IMR-90 (cell line): ENCODE results near the gene RPEL1. TPM values are rescaled to one million over a fixed set of nuclear protein-coding genes. Genes with fewer than 3 reads are reported as not detected.

Experiments
- ATAC-seq: fragments of 200-7000 bp; cut with Tn5 transposase; 2 replicates; pipeline ENCODE4 v1.9.1; 2020; ENCODE audit warnings: low read depth, mild to moderate bottlenecking, moderate library complexity
- BruUV-seq: library from RNA; stranded (reverse); fragments of 400-500 nt; replicated peaks from 2 replicates; lab custom pipeline; 2021; lab: Mats Ljungman, UMichigan
- CTCF ChIA-PET: fragments of 300-600 bp; formaldehyde crosslinking; extraction: SDS; loops from one replicate; lab custom pipeline; 2021; ENCODE audit warnings: antibody characterized with exemption; lab: Yijun Ruan, JAX
- POLR2A ChIA-PET: fragments of 300-600 bp; sonication (Branson Sonifier 250); formaldehyde crosslinking; loops from one replicate; lab custom pipeline; 2022; ENCODE audit warnings: antibody characterized with exemption; ENCODE audit not compliant: unreplicated experiment; lab: Charles Lee
- DNase-seq: peaks from one replicate; pipeline ENCODE4 v3.0.0; 2013
- H2AFZ ChIP-seq: replicated peaks from 2 replicates; pipeline ENCODE3; 2013; ENCODE audit warnings: low read length, mild to moderate bottlenecking; ENCODE audit not compliant: poor library complexity
- H2AK5ac ChIP-seq: 2 replicates; pipeline ENCODE4 v1.6.1; 2013; ENCODE audit warnings: low read depth, low read length, inconsistent platforms
- H2AK9ac ChIP-seq: replicated peaks from 2 replicates; pipeline ENCODE3; 2013; ENCODE audit warnings: mild to moderate bottlenecking, low read depth, low read length, moderate library complexity; ENCODE audit not compliant: poor library complexity
- H2BK120ac ChIP-seq: 2 replicates; pipeline ENCODE4 v1.6.1; 2013; ENCODE audit warnings: low read depth, low read length, inconsistent platforms
- H2BK15ac ChIP-seq: 3 replicates; pipeline ENCODE4 v1.6.1; 2013; ENCODE audit warnings: low read depth, low read length, inconsistent platforms
- H2BK20ac ChIP-seq: 2 replicates; pipeline ENCODE4 v1.6.1; 2013; ENCODE audit warnings: low read depth, mild to moderate bottlenecking, inconsistent platforms, low read length, moderate library complexity
- H2BK5ac ChIP-seq: 2 replicates; pipeline ENCODE4 v1.6.1; 2013; ENCODE audit warnings: mild to moderate bottlenecking, low read depth, low read length, inconsistent platforms; ENCODE audit not compliant: poor library complexity, severe bottlenecking
- H3K14ac ChIP-seq: replicated peaks from 2 replicates; pipeline ENCODE4 v1.6.1; 2013; ENCODE audit warnings: low read depth, low read length, inconsistent platforms
- H3K18ac ChIP-seq: 2 replicates; pipeline ENCODE4 v1.6.1; 2013; ENCODE audit warnings: low read depth, low read length, control low read depth
- H3K23ac ChIP-seq: 2 replicates; pipeline ENCODE4 v1.6.1; 2013; ENCODE audit warnings: low read depth, low read length, inconsistent platforms
- H3K27ac ChIP-seq: 2 replicates; pipeline ENCODE4 v1.5.1; 2013; ENCODE audit warnings: mild to moderate bottlenecking, control low read depth, low read length; ENCODE audit not compliant: insufficient read depth
- H3K27me3 ChIP-seq: 2 replicates; pipeline ENCODE4 v1.6.1; 2013; ENCODE audit warnings: low read length; ENCODE audit not compliant: control insufficient read depth, insufficient read depth
- H3K36me3 ChIP-seq: 2 replicates; pipeline ENCODE4 v1.6.1; 2013; ENCODE audit warnings: low read length, mixed read lengths; ENCODE audit not compliant: control insufficient read depth, insufficient read depth
- H3K4ac ChIP-seq: 2 replicates; pipeline ENCODE4 v1.6.1; 2013; ENCODE audit warnings: low read depth, low read length, inconsistent platforms
- H3K4me1 ChIP-seq: 2 replicates; pipeline ENCODE4 v1.6.1; 2013; ENCODE audit warnings: low read length, mixed read lengths; ENCODE audit not compliant: control insufficient read depth, insufficient read depth
- H3K4me2 ChIP-seq: 2 replicates; pipeline ENCODE4 v1.6.1; 2013; ENCODE audit warnings: low read depth, mild to moderate bottlenecking, control low read depth, low read length, moderate library complexity
- H3K4me3 ChIP-seq: 2 replicates; pipeline ENCODE4 v1.5.1; 2013; ENCODE audit warnings: low read depth, mild to moderate bottlenecking, control low read depth, low read length, moderate library complexity; ENCODE audit not compliant: insufficient read depth
- H3K56ac ChIP-seq: 2 replicates; pipeline ENCODE4 v1.6.1; 2013; ENCODE audit warnings: low read length, inconsistent platforms; ENCODE audit not compliant: insufficient read depth; ENCODE audit errors: extremely low read depth
- H3K79me1 ChIP-seq, 2 experiments: 2 replicates each; pipeline ENCODE4 v1.6.1; 2013; ENCODE audit warnings: low read length in 2 of 2, inconsistent platforms in 1 of 2, low read depth in 1 of 2
- H3K9ac ChIP-seq: 2 replicates; pipeline ENCODE4 v1.6.1; 2013; ENCODE audit warnings: low read depth, low read length, control low read depth
- H3K9me1 ChIP-seq: 2 replicates; pipeline ENCODE4 v1.6.1; 2013; ENCODE audit warnings: low read length, inconsistent platforms; ENCODE audit not compliant: insufficient read depth
- H3K9me3 ChIP-seq: 2 replicates; pipeline ENCODE4 v1.6.1; 2013; ENCODE audit warnings: low read length; ENCODE audit not compliant: control insufficient read depth, insufficient read depth
- H4K20me1 ChIP-seq: 2 replicates; pipeline ENCODE4 v1.6.1; 2013; ENCODE audit warnings: low read length, inconsistent platforms; ENCODE audit not compliant: insufficient read depth
- H4K5ac ChIP-seq: 2 replicates; pipeline ENCODE4 v1.6.1; 2013; ENCODE audit warnings: mild to moderate bottlenecking, low read depth, low read length, control low read depth
- H4K8ac ChIP-seq, 2 experiments: 2 replicates each; pipeline ENCODE4 v1.6.1; 2013; ENCODE audit warnings: low read depth in 2 of 2, low read length in 2 of 2, control low read depth in 1 of 2, inconsistent platforms in 1 of 2
- H4K91ac ChIP-seq: 2 replicates; pipeline ENCODE4 v1.6.1; 2013; ENCODE audit warnings: low read depth, low read length, inconsistent platforms; ENCODE audit not compliant: insufficient read depth
- BHLHE40 ChIP-seq: fragments of 150-350 bp; IDR thresholded peaks from 2 replicates; pipeline ENCODE4 v1.6.1; 2016; ENCODE audit warnings: mild to moderate bottlenecking, low read depth, low read length
- CEBPB ChIP-seq: IDR thresholded peaks from 2 replicates; pipeline ENCODE4 v1.6.1; 2012; ENCODE audit warnings: low read depth, low read length, improper control_type of control experiment
- CHD1 ChIP-seq: IDR thresholded peaks from 2 replicates; pipeline ENCODE4 v1.6.1; 2012; ENCODE audit warnings: low read depth, low read length, improper control_type of control experiment
- FOS ChIP-seq: fragments of 150-350 bp; IDR thresholded peaks from 2 replicates; pipeline ENCODE4 v1.6.1; 2016; ENCODE audit warnings: low read depth, low read length
- MAFK ChIP-seq: IDR thresholded peaks from 2 replicates; pipeline ENCODE4 v1.6.1; 2012; ENCODE audit warnings: low read depth, low read length, improper control_type of control experiment
- MAZ ChIP-seq: IDR thresholded peaks from 2 replicates; pipeline ENCODE4 v1.6.1; 2012; ENCODE audit warnings: low read depth, mild to moderate bottlenecking, low read length, improper control_type of control experiment, moderate library complexity, borderline replicate concordance
- MXI1 ChIP-seq: IDR thresholded peaks from 2 replicates; pipeline ENCODE4 v1.6.1; 2012; ENCODE audit warnings: low read depth, mild to moderate bottlenecking, low read length, moderate library complexity, borderline replicate concordance
- NFE2L2 ChIP-seq: fragments of 150-350 bp; IDR thresholded peaks from 2 replicates; pipeline ENCODE4 v1.6.1; 2016; ENCODE audit warnings: low read depth, mild to moderate bottlenecking, low read length
- POLR2A ChIP-seq: IDR thresholded peaks from 2 replicates; pipeline ENCODE4 v1.6.1; 2012; ENCODE audit warnings: mild to moderate bottlenecking, low read depth, low read length
- RAD21 ChIP-seq: IDR thresholded peaks from 2 replicates; pipeline ENCODE4 v1.6.1; 2012; ENCODE audit warnings: low read length, improper control_type of control experiment
- RCOR1 ChIP-seq: IDR thresholded peaks from 2 replicates; pipeline ENCODE4 v1.6.1; 2012; ENCODE audit warnings: mild to moderate bottlenecking, low read length, improper control_type of control experiment; ENCODE audit not compliant: insufficient replicate concordance
- RFX5 ChIP-seq: IDR thresholded peaks from 2 replicates; pipeline ENCODE4 v1.8.0; 2012; ENCODE audit warnings: low read depth, mild to moderate bottlenecking, low read length, moderate library complexity
- SMC3 ChIP-seq: fragments of 150-350 bp; IDR thresholded peaks from 2 replicates; pipeline ENCODE4 v1.6.1; 2016; ENCODE audit warnings: low read depth, mild to moderate bottlenecking, antibody characterized with exemption, low read length, moderate library complexity
- WGBS, 2 experiments: methylation state at CpG; one replicate each; pipeline versions ENCODE4 v1.1.5 to v1.1.7; 2013; ENCODE audit warnings: missing lambda C conversion rate in 2 of 2; ENCODE audit not compliant: insufficient read length in 1 of 2; ENCODE audit errors: extremely low coverage in 2 of 2; 5-methylcytosine and 5-hydroxymethylcytosine counted together
- dilution Hi-C: fragments of 300-500 bp; cut with HindIII; formaldehyde crosslinking; loops from one replicate; pipeline ENCODE4 v1.14.3; 2018; ENCODE audit warnings: low sequenced_read_pairs; ENCODE audit not compliant: unreplicated experiment
- in situ Hi-C: fragments of 300-500 bp; cut with MboI; formaldehyde crosslinking; loops from 3 replicates; pipeline ENCODE4 v1.14.3; 2019; ENCODE audit warnings: low sequenced_read_pairs, inconsistent platforms, mixed read lengths
- intact Hi-C: fragments of 100-400 bp; cut with micrococcal nuclease; formaldehyde crosslinking; loops from 2 replicates; pipeline ENCODE4 v1.10.0; 2022
- polyA plus RNA-seq, 3 experiments: library from polyadenylated mRNA; depleted of rRNA; stranded (reverse); fragments of >200 nt; gene quantifications; 2 replicates each; pipeline ENCODE4 v1.2.3, GENCODE V29; 2012; ENCODE audit warnings: low replicate concordance in 1 of 3
- total RNA-seq: library from RNA; depleted of rRNA; stranded (reverse); fragments of >200 nt; gene quantifications from 2 replicates; pipeline ENCODE4 v1.2.3, GENCODE V29; 2012
- TF ChIP-seq, protein P1 (sequence below): conservative IDR thresholded peaks from 2 replicates; pipeline ENCODE4 v1.5.1; 2012; ENCODE audit warnings: mild to moderate bottlenecking, low read depth, low read length, improper control_type of control experiment
- TF ChIP-seq, protein P2 (sequence below): fragments of 150-350 bp; IDR thresholded peaks from 2 replicates; pipeline ENCODE4 v1.6.1; 2016; ENCODE audit warnings: low read depth, mild to moderate bottlenecking, low read length, moderate library complexity, borderline replicate concordance
- TF ChIP-seq, protein P3 (sequence below): fragments of 150-350 bp; IDR thresholded peaks from 2 replicates; pipeline ENCODE4 v1.6.1; 2017; ENCODE audit warnings: mild to moderate bottlenecking, antibody characterized with exemption, low read length, low read depth

RPEL1 gene
- total and polyA plus RNA-seq, 2 of the 4 experiments (the other 2 are of a cell fraction) = under 0.01 to 0.26 TPM

DNA sequence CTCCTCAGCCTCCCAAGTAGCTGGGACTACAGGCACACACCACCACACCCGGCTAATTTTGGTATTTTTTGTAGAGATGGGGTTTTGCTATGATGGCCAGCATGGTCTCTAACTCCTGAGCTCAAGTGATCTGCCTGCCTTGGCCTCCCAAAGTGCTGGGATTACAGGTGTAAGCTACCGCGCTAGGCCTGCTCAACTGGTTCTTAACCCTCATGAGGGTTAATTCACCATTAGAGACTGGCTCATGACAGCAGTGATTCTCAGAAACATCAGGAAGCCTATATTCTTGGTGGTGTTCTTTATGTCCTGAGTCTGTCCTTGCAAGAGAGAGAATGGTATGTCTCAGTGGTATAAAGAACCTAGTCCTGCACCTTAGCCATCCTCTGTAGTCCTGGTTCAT is 42.2 kb upstream of the RPEL1 start:
- Histone ChIP-seq H3K4me1 (peaks cover 7% of the 10 kb centered on the region; the same call in 1 of the 2 replicates), H2AK5ac (peak overlapping the region; percentile 35), H3K9me3 (no peaks in the 10 kb centered on the region), H2AFZ (no peak overlapping the region), H2AK9ac (no peak overlapping the region), H4K8ac (no peak overlapping the region), H3K4me3 (no peak overlapping the region), H3K14ac (no peak overlapping the region), H3K18ac (no peak overlapping the region), H3K9me1 (no peaks in the 10 kb centered on the region), H3K56ac (no peak overlapping the region), H3K27ac (no peak overlapping the region), H3K79me1 (no peaks in the 10 kb centered on the region), H3K23ac (no peak overlapping the region), H3K27me3 (no peaks in the 10 kb centered on the region), H3K36me3 (no peaks in the 10 kb centered on the region), H3K4me2 (no peak overlapping the region), H3K4ac (no peak overlapping the region), H3K9ac (no peak overlapping the region), H2BK15ac (0 out of 3 replicates have a peak overlapping the region, but pooled peaks have one; percentile 56), H2BK20ac (peak overlapping the region; percentile 51; the same call in 1 of the 2 replicates), H4K91ac (no peak overlapping the region), H4K20me1 (no peaks in the 10 kb centered on the region), H2BK5ac (no peak overlapping the region), H2BK120ac (peak overlapping the region; percentile 47; the same call in 1 of the 2 replicates), H4K5ac (no peak overlapping the region; the same call in 1 of the 2 replicates)
- intact Hi-C loops = no loop called here
- POLR2A ChIA-PET = interaction anchor here (0.6 kb wide), 1 partner anchor 26 kb away, joined by 16 read pairs; no protein-coding TSS in a partner anchor
- WGBS, 2 experiments = 100% methylated on average over 2 of the region's 3 CpGs; no CpG with 5 or more reads in 1 of the 2 experiments
- ATAC-seq (no peak), DNase-seq (no peak)
- CTCF ChIA-PET = interaction anchor here (0.9 kb wide), 1 partner anchor 24 kb away, joined by 4 read pairs; no protein-coding TSS in a partner anchor
- no peak for TF ChIP-seq CEBPB
- TF ChIP-seq BHLHE40 = no peak
- TF ChIP-seq MAZ = no peak
- no peak for TF ChIP-seq SMC3
- TF ChIP-seq NFE2L2 = no peak
- no peak for TF ChIP-seq POLR2A
- no peak for TF ChIP-seq RAD21
- TF ChIP-seq MXI1 = no peak
- no peak for TF ChIP-seq FOS
- no peak for TF ChIP-seq MAFK
- TF ChIP-seq, protein P1, sequence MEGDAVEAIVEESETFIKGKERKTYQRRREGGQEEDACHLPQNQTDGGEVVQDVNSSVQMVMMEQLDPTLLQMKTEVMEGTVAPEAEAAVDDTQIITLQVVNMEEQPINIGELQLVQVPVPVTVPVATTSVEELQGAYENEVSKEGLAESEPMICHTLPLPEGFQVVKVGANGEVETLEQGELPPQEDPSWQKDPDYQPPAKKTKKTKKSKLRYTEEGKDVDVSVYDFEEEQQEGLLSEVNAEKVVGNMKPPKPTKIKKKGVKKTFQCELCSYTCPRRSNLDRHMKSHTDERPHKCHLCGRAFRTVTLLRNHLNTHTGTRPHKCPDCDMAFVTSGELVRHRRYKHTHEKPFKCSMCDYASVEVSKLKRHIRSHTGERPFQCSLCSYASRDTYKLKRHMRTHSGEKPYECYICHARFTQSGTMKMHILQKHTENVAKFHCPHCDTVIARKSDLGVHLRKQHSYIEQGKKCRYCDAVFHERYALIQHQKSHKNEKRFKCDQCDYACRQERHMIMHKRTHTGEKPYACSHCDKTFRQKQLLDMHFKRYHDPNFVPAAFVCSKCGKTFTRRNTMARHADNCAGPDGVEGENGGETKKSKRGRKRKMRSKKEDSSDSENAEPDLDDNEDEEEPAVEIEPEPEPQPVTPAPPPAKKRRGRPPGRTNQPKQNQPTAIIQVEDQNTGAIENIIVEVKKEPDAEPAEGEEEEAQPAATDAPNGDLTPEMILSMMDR = no peak
- TF ChIP-seq, protein P2, sequence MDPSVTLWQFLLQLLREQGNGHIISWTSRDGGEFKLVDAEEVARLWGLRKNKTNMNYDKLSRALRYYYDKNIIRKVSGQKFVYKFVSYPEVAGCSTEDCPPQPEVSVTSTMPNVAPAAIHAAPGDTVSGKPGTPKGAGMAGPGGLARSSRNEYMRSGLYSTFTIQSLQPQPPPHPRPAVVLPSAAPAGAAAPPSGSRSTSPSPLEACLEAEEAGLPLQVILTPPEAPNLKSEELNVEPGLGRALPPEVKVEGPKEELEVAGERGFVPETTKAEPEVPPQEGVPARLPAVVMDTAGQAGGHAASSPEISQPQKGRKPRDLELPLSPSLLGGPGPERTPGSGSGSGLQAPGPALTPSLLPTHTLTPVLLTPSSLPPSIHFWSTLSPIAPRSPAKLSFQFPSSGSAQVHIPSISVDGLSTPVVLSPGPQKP = no peak
- TF ChIP-seq, protein P3, sequence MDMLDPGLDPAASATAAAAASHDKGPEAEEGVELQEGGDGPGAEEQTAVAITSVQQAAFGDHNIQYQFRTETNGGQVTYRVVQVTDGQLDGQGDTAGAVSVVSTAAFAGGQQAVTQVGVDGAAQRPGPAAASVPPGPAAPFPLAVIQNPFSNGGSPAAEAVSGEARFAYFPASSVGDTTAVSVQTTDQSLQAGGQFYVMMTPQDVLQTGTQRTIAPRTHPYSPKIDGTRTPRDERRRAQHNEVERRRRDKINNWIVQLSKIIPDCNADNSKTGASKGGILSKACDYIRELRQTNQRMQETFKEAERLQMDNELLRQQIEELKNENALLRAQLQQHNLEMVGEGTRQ = no peak
- no peak for TF ChIP-seq RCOR1
- no peak for TF ChIP-seq CHD1
- TF ChIP-seq RFX5 = no peak
- in situ Hi-C loops = no loop called here
- dilution Hi-C loops = no loop called here
- no TSS peak for BruUV-seq
